ENCODE data around the gene DENND6B. TPM values are rescaled to one million over a fixed set of nuclear protein-coding genes. Genes with fewer than 3 reads are reported as not detected.
A peak's percentile ranks its signal among the peaks of the same experiment; 100 is the strongest.

Gene DENND6B
- total RNA-seq, 1 donor from 2014 or later = 1.4 TPM

DNA sequence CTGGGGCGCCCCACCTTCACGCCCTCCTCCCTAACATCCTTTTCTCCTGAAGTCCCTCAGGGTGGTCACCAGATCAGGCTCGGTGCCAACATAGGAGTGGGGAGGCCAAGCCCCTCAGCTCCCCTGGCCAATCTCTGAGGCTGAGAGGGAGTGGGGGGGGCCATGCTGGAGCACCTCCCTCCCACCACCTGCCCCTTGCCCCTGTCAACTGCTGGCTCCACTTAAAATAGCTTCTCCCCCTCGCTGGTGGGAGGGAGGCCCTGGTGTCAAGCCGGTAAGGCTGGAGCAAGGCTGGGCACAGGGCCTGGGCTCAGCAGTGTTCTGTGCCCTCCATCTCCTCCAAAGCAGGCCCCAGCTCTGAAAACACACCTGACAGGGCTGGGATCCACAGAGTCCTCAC is 24.2 kb downstream of the DENND6B start:
- DNase-seq (ENCODE audit: low spot score in 2 of 2) = no peak
- Histone ChIP-seq H3K27me3 (no peaks in the 10 kb centered on the region), H3K9me3 (no peaks in the 10 kb centered on the region), H3K4me3 (no peak overlapping the region), H3K27ac (peak overlapping the region; percentile 86 to 96), H3K4me1 (peaks cover 59 to 73% of the 10 kb centered on the region in 2 donors), H3K36me3 (no peaks in the 10 kb centered on the region)
- TF ChIP-seq, protein P1, sequence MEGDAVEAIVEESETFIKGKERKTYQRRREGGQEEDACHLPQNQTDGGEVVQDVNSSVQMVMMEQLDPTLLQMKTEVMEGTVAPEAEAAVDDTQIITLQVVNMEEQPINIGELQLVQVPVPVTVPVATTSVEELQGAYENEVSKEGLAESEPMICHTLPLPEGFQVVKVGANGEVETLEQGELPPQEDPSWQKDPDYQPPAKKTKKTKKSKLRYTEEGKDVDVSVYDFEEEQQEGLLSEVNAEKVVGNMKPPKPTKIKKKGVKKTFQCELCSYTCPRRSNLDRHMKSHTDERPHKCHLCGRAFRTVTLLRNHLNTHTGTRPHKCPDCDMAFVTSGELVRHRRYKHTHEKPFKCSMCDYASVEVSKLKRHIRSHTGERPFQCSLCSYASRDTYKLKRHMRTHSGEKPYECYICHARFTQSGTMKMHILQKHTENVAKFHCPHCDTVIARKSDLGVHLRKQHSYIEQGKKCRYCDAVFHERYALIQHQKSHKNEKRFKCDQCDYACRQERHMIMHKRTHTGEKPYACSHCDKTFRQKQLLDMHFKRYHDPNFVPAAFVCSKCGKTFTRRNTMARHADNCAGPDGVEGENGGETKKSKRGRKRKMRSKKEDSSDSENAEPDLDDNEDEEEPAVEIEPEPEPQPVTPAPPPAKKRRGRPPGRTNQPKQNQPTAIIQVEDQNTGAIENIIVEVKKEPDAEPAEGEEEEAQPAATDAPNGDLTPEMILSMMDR (IDR thresholded peaks at IDR 0.05) = no peak
- intact Hi-C loops (cut with DNase I) = loop anchor here (10.0 kb wide), 1 partner anchor 368 kb away; no protein-coding TSS in a partner anchor

DNA sequence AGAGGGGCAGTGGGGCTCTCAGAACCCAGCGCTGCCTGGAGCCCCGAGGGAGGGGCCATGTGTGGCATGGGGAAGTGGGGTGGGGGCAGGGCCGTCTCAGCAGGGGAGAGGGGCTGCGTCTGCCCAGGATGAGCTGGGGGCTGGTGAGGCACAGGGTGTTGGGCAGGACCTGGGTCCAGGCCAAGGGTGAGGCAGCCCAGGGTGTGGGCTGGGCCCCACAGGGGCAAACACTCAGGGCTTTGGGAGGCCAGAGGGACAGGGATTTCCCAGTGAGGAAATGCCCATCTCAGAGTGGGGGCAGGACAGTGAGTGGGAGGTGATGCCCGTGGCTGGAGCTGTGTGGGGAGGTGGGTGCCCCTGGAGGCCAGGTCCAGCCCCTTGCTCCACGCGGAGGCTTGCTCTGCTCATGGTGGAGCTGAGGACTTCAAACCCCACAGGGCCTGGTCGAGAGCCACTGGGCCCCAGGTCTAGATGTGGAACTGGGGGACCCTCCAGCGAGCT is 24.7 kb downstream of the DENND6B start:
- DNase-seq (ENCODE audit: low spot score in 2 of 2) = no peak
- no peaks in the 10 kb centered on the region for H3K36me3 ChIP-seq
- intact Hi-C loops (cut with DNase I) = loop anchor here (10.0 kb wide), 1 partner anchor 367 kb away; no protein-coding TSS in a partner anchor
- peak overlapping the region in 1 of 2 donors; percentile 5 for H3K4me3 ChIP-seq
- H3K4me1 ChIP-seq = peaks cover 59 to 75% of the 10 kb centered on the region in 2 donors
- H3K27ac ChIP-seq = peak overlapping the region; percentile 86 to 96
- TF ChIP-seq, protein P1 (IDR thresholded peaks at IDR 0.05) = no peak
- H3K9me3 ChIP-seq = no peaks in the 10 kb centered on the region
- no peaks in the 10 kb centered on the region for H3K27me3 ChIP-seq

- TF ChIP-seq, protein P1 (IDR thresholded peaks at IDR 0.05) = no peak
- peak overlapping the region; percentile 86 to 96 for H3K27ac ChIP-seq
- no peaks in the 10 kb centered on the region for H3K9me3 ChIP-seq
- peaks cover 59 to 80% of the 10 kb centered on the region in 2 donors for H3K4me1 ChIP-seq
- H3K36me3 ChIP-seq = no peaks in the 10 kb centered on the region
- peak overlapping the region in 1 of 2 donors; percentile 5 for H3K4me3 ChIP-seq
- intact Hi-C loops (cut with DNase I) = loop anchor here (10.0 kb wide), 1 partner anchor 367 kb away; no protein-coding TSS in a partner anchor
- no peak for DNase-seq (ENCODE audit: low spot score in 2 of 2)
- no peaks in the 10 kb centered on the region for H3K27me3 ChIP-seq
Observed at GRCh38 chr22:50301581-50301991, 25.2 kb downstream of the DENND6B start.

DNA sequence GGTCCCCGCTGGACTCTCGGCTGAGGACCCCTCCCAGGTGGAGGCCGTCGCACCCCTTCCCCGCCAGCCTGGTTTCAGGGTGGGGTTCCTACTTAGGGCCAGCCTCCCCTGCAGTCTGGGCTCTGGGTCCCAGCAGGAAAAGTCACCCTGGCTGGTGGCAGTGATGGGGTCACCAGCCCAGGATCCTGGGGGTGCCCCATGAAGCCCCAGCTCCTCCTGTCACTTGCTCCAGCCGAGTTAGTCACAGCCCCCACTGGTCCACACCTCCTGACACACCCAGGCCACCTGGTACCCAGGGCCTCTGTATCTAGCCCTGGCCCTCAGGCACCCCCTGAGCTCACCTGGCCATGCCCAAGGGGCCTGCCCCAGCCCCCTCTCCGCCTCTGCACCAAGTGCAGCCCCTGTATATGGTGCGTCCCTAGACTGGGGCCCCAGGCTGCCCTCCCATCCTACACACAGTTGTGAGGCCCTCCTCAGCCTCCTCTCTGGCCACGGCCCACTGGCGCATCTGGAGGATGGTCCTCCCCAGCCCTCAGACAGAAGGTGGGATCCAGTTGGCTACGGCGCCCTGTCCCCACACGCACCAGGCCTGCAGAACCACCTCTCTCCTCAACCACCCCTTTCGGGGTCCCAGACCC is 26.1 kb downstream of the DENND6B start:
- peak overlapping the region; percentile 58 to 86 for H3K27ac ChIP-seq
- no peaks in the 10 kb centered on the region for H3K9me3 ChIP-seq
- no peaks in the 10 kb centered on the region for H3K27me3 ChIP-seq
- DNase-seq (ENCODE audit: low spot score in 2 of 2) = no peak
- peaks cover 59 to 80% of the 10 kb centered on the region in 2 donors for H3K4me1 ChIP-seq
- TF ChIP-seq, protein P1 (IDR thresholded peaks at IDR 0.05) = no peak
- peak overlapping the region; percentile 34 to 43 for H3K4me3 ChIP-seq
- intact Hi-C loops (cut with DNase I) = loop anchor here (10.0 kb wide), 1 partner anchor 366 kb away; no protein-coding TSS in a partner anchor
- H3K36me3 ChIP-seq = no peaks in the 10 kb centered on the region

DNA sequence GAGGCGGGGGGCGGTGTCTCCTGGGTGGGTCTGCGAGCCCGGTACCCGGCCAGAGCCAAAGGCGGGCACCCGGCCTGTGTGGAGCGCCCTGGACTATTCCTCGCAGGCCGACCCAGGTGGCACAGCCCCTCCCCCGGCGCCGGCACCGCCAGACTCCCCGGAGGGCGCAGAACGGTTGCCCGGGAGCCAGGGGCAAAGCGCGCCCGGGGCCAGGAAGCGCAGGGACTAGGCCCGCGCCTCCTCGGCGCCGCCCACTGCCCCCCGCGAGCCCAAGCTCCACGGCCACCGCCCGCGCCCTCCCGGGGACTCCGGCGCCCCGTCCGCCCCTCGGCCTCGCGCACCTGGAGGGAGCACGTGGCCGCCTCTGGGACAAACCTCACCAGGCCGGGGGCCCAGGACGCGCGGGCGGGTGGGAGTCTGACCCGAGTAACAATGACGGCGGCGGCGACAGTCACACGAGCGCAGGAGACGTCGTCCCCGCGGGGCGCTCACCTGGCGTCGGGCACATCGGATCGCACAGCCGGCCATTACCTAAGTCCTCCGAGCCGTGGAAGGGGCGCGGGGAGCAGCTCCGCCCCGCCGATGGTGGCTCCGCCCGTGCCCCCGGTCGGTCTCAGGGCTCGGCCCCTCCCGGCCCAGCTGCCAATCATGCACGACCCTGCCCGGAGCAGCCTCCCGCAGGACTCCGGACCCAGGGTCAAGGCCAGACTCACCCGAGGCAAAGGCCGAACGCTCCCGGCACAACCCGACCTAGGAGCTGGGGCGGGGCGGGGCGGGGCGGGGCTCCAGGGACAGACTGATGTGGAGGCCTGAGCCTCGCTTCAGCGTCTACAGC is 26.8 kb downstream of the DENND6B start:
- DNase-seq (ENCODE audit: low spot score in 2 of 2) = no peak
- Histone ChIP-seq H3K4me3 (peak overlapping the region; percentile 34 to 43), H3K4me1 (peaks cover 53 to 73% of the 10 kb centered on the region in 2 donors), H3K27ac (peak overlapping the region; percentile 58 to 86), H3K36me3 (no peaks in the 10 kb centered on the region), H3K9me3 (no peaks in the 10 kb centered on the region), H3K27me3 (no peaks in the 10 kb centered on the region)
- intact Hi-C loops (cut with DNase I) = loop anchor here (10.0 kb wide), 1 partner anchor 365 kb away; no protein-coding TSS in a partner anchor
- TF ChIP-seq, protein P1 (IDR thresholded peaks at IDR 0.05) = no peak

Data from ascending aorta (tissue), 2 donors.